AG08396 (cell line): Measurements from ENCODE around the gene BABAM2.
"Not testable (repeated sequence)": the region's sequence is repeated elsewhere in the genome, so short reads cannot be mapped to it uniquely, and the experiment has no call there.

Experiments used
- DNase-seq: peaks from one replicate; pipeline ENCODE4 v3.0.0; 2012; ENCODE audit warnings: low spot score, mixed read lengths

Gene BABAM2

GRCh38 chr2:27890146-27890923 is at the start of gene BABAM2, which contains the start of gene RBKS:
Gene BABAM2, plus strand, starts transcription at chr2:27890729. Its CDS starts 3,828 bp downstream, at chr2:27894557.
Gene RBKS, minus strand, starts transcription at chr2:27890387. Its CDS starts 42 bp downstream, at chr2:27890345.
- peak; percentile 96 for DNase-seq

- no peak for DNase-seq
Observed at GRCh38 chr2:27842894-27843293, 47.6 kb upstream of the BABAM2 start.

GRCh38 chr2:27843992-27844391 is 46.5 kb upstream of the BABAM2 start:
- no peak for DNase-seq

- DNase-seq: no peak
Observed at GRCh38 chr2:27844821-27845255, 45.7 kb upstream of the BABAM2 start.

- DNase-seq: no peak
Observed at GRCh38 chr2:27847333-27847732, 43.2 kb upstream of the BABAM2 start.

- no peak for DNase-seq
Observed at GRCh38 chr2:27849558-27850205, 40.8 kb upstream of the BABAM2 start.

- DNase-seq: no peak
Observed at GRCh38 chr2:27852691-27853090, 37.8 kb upstream of the BABAM2 start.

- no peak for DNase-seq
Observed at GRCh38 chr2:27854229-27854862, 36.2 kb upstream of the BABAM2 start.

- peak; percentile 38 for DNase-seq
Observed at GRCh38 chr2:27855476-27855875, 35.1 kb upstream of the BABAM2 start.

- DNase-seq: no peak
Observed at GRCh38 chr2:27856386-27856785, 34.1 kb upstream of the BABAM2 start.

- no peak for DNase-seq
Observed at GRCh38 chr2:27856956-27857355, 33.6 kb upstream of the BABAM2 start.

- peak; percentile 15 for DNase-seq
Observed at GRCh38 chr2:27857417-27858172, 32.9 kb upstream of the BABAM2 start.

GRCh38 chr2:27860111-27860510 is 30.4 kb upstream of the BABAM2 start:
- DNase-seq: peak; percentile 38

GRCh38 chr2:27863146-27863545 is 27.4 kb upstream of the BABAM2 start:
- no peak for DNase-seq

- DNase-seq: not testable (repeated sequence)
Observed at GRCh38 chr2:27863955-27864354, 26.6 kb upstream of the BABAM2 start.

- no peak for DNase-seq
Observed at GRCh38 chr2:27866237-27866636, 24.3 kb upstream of the BABAM2 start.

- no peak for DNase-seq
Observed at GRCh38 chr2:27869763-27870162, 20.8 kb upstream of the BABAM2 start.

- DNase-seq: no peak
Observed at GRCh38 chr2:27870724-27871123, 19.8 kb upstream of the BABAM2 start.

GRCh38 chr2:27871802-27872201 is 18.7 kb upstream of the BABAM2 start:
- no peak for DNase-seq

- DNase-seq: no peak
Observed at GRCh38 chr2:27873091-27873490, 17.4 kb upstream of the BABAM2 start.

- DNase-seq: no peak
Observed at GRCh38 chr2:27875089-27875881, 15.2 kb upstream of the BABAM2 start.
